Erythroblast (primary cell): ENCODE data around the gene CRYBG2.

Experiments used
- GATA1 ChIP-seq: IDR thresholded peaks from 2 replicates; pipeline ENCODE4 v1.6.1; 2011; ENCODE audit warnings: low read depth, mild to moderate bottlenecking, control low read depth, low read length, moderate library complexity
- POLR2A ChIP-seq: IDR thresholded peaks from 2 replicates; pipeline ENCODE4 v1.6.1; 2011; ENCODE audit warnings: mild to moderate bottlenecking, low read length

- TF ChIP-seq POLR2A = no peak
- TF ChIP-seq GATA1 = no peak
These were observed 8.4 kb upstream of the CRYBG2 start for GRCh38 chr1:26362331-26362730.
